Stimulated activated CD4-positive, alpha-beta T cell treated with anti-CD3 and anti-CD28 coated beads, Interleukin-4, amount 100 ng/mL, for 48 hours (primary cell): Measurements from ENCODE around the gene INPP4B.
"Not testable (repeated sequence)": the region's sequence is repeated elsewhere in the genome, so short reads cannot be mapped to it uniquely, and the experiment has no call there.

ENCODE experiments used
- DNase-seq, 2 donors: peaks; one replicate each; pipeline ENCODE4 v3.0.0-alpha.2; 2020; ENCODE audit warnings: low read depth in 2 of 2

The INPP4B gene

DNA sequence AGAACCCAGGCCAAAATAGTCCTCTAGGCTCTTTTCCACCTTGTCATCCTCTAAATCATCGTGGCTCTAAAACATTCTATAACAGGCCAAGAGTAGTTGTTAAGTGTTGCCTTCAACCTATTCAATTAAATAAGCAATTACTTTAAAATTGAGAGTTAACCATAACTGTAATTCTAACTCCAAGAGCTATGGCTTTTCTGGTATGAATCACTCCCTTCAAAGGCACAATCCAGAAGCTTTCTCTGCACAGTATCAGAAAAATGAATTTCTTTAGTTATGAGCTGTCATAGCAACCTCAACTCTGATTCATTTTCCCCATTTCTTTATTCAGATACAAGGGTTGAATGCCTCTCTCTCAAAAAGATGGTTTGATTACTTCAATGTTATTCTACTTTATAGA lies 21.7 kb downstream of the INPP4B start:
- DNase-seq = no peak

DNA sequence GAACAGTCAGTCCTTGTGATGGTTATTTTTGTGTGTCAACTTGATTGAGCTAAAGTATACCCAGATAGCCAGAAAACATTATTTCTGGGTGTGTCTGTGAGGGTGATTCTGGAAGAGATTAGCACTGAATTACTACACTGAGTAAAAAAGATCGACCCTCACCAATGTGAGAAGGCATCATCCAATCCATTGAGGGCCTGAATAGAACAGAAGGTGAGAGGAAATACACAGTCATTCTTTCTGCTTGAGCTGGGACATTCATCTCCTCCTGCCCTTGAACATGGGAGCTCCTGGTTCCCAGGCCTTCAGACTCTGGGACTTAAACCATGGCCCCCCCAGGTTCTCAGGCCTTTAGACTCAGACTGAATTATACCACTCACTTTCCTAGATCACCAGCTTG lies 22.3 kb downstream of the INPP4B start:
- no peak for DNase-seq

- DNase-seq = no peak
These were observed 27.6 kb downstream of the INPP4B start for GRCh38 chr4:142818476-142818875.

- DNase-seq = no peak
These were observed 28.1 kb downstream of the INPP4B start for GRCh38 chr4:142818031-142818430.

GRCh38 chr4:142817442-142817841 lies 28.7 kb downstream of the INPP4B start:
- peak; percentile 6 to 38 for DNase-seq

DNA sequence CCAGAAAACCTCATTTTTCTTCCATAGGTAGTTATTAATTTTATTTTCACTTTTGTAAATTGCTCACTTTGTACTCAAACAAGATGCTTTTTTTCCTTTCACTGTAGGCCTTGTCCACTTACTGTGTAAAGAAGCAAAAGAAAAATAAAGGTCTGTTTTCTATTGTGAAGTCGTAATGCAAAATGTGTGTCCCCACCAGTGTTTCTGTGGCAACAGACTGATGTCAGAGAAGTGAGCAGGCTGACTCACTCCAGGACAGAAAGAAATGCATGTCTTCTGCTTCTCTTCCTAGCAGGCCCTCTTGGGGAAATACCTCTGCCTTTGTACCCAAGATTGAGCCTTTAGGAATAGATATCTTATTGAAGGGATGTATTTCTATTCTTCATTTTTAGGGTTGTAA lies 30.3 kb downstream of the INPP4B start:
- DNase-seq = peak in 1 of 2 donors; percentile 31

DNA sequence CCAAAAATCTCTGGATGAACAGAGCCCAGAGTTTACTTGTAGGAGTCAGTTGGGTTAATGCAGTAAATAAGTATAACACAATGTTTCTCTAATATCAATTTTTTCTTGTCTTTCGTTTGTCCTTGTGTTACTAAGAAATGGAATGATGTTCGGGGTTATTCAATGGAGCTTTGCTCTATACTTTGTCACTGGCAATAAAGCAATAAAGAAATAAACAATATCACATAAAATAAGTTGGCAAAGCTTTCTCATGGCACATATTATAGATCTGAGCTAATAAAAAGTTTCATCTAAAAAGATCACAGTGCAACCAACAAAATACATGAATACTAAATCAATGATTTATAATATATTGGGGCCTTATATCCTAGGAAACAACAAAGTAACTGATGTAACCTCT lies 32.7 kb downstream of the INPP4B start:
- no peak for DNase-seq

DNA sequence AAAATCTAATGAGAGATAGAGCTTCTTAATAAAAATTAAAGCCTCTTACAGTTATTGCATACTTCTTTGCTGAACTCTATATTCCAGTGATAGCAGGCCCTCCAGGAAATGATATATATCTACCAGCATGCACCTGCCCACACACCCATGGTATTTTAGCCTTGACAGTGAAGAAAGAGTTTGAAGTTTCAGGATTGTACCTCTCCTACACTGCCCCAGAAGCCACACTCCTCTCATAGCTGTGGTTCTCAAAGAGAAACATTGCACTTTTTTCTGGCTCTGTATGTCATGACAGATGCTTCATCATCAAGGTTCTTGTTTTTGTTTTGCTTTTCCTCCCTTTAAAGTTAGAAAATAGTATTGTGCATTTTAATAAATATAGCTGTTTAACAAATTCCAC lies 34.0 kb downstream of the INPP4B start:
- DNase-seq = no peak

DNA sequence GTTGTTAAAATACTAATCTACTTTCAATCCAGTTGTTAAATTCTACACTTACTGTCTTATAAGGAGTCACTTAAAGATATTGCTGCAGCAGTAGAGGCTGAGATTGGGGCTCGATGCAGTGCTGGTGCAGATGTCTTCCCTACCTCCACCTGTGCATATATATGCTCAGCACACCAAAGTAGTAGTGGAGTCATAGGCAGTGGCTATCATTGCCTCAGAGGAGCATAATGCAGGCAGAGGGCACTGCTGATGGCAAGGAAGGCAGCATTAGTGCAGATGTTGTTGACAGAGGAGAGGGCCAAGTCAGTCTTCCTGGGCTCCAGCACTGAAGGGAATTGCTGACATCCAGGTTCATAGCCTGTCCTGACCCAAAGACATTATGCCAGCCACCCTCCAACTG lies 35.1 kb downstream of the INPP4B start:
- no peak for DNase-seq

- DNase-seq = no peak
These were observed 36.5 kb downstream of the INPP4B start for GRCh38 chr4:142809559-142809958.

- not testable (repeated sequence) for DNase-seq
These were observed 42.2 kb downstream of the INPP4B start for GRCh38 chr4:142803879-142804278.

GRCh38 chr4:142801966-142802365 lies 44.1 kb downstream of the INPP4B start:
- DNase-seq = no peak

DNA sequence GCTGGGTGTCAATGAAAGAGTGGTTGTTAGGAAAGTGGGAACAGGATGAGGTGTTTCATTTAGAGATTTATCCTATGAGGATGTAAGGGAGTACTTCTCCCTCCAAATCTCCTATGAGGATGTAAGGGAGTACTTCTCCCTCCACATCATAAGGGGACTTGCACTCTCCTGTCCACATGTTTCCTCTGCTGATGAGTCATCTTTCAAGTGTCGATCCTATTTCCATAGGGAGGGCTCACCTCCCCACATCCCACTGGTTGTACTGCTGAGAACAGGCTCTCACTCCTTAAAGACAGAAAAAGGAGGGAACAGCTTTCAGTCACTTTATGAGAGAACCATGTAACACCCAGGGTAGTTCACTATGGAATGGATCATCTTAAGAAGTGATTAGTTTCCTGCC lies 65.0 kb downstream of the INPP4B start:
- no peak for DNase-seq

- DNase-seq = no peak
These were observed 67.2 kb downstream of the INPP4B start for GRCh38 chr4:142778900-142779299.

- no peak for DNase-seq
These were observed 67.7 kb downstream of the INPP4B start for GRCh38 chr4:142778430-142778829.

DNA sequence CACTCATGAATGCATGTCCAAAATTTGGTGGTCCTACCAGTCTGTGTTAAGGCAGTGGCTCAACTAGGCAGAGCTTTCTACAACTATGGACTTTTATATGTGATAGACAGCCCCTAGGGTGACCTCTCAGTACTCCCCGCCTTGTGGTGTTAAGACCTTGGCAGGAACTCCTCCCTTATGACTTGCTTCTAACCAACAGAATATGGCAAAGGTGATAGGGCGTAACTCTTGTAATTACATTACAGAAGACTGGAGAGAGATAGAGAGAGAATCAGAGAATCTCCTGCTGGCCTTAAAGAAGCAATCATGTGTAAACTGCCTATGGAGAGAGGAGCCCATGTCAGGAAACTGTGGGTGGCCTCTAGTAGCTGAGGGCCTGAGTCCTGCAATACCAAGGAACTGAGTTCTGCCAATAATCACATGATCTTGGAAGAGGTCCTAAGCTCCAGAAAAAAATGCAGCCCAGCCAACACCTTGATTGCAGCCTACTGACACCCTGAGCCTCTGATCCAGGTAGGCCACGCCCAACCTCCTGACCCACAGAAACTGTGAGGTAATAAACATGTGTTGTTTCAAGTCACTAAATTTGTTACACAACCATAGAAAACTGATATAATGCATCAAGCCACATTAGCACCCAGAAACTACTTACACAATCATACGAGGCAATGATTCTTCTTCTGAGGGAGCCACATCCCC lies 68.9 kb downstream of the INPP4B start:
- no peak for DNase-seq

GRCh38 chr4:142776026-142776425 lies 70.1 kb downstream of the INPP4B start:
- DNase-seq = no peak

- no peak for DNase-seq
These were observed 72.6 kb downstream of the INPP4B start for GRCh38 chr4:142773505-142773904.

DNA sequence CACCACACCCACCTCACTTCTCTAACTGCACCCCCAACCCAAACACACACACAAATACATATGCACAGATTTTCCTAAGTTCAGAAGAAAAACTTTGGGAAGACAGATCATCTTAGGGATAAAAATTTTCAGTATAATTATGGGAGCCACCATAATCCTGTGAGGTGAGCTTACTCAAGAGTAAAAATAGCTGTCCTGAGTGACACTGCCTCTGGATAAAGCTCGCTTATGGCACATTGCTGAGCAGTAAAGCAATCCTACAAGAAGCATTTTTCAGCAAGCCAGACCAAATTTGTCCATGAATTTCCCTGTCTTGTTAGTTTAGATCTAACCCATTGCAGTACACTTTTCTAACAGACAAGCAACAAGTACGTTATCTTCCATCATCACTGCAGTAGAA lies 83.8 kb downstream of the INPP4B start:
- no peak for DNase-seq

DNA sequence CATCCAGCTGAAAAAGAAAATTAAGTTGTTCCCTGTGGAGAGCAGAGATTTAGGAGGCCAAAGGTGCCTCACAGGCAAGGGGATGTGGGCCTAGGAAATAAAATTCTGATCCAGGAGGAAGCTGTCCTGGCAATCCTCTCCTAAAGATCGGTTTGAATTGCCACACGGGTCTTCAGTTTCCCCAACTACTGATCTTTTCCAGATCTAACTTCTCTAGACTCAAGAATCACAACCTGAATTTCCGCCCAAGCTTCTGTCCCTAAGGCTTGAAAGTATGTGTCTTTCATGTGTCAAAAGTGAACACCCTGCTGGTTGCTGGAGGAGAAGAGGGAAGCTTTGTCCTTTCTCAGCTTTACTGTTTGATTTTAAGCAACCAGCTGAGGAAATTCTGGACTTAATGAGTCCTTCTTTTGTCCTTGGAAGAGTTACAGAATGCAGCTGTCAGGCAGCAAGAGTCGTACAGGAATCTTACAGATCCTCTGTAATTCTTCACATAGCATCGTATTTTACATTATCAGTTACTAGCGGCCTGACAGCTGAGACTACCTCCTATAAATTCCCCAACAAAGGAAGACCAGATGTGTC lies 93.8 kb downstream of the INPP4B start:
- no peak for DNase-seq

GRCh38 chr4:142743121-142743825 lies 102.8 kb downstream of the INPP4B start:
- no peak for DNase-seq

- no peak for DNase-seq
These were observed 104.1 kb downstream of the INPP4B start for GRCh38 chr4:142741995-142742394.

GRCh38 chr4:142728233-142728632 lies 117.9 kb downstream of the INPP4B start:
- DNase-seq = no peak
